HepG2 (cell line): ENCODE measurements around the gene SHISAL1. TPM values are rescaled to one million over a fixed set of nuclear protein-coding genes. Genes with fewer than 3 reads are reported as not detected.

Source experiments
- CCDC6 ChIP-seq: sonication (generic); formaldehyde crosslinking; IDR thresholded peaks from 2 replicates; pipeline ENCODE4 v1.8.1; 2022; ENCODE audit warnings: mild to moderate bottlenecking, missing genetic modification reagents, moderate library complexity
- THAP9 ChIP-seq: sonication (generic); formaldehyde crosslinking; IDR thresholded peaks from 2 replicates; pipeline ENCODE4; 2020; ENCODE audit warnings: missing genetic modification reagents, mild to moderate bottlenecking, borderline replicate concordance
- ZBTB40 ChIP-seq, 2 experiments: fragments of 450-650 bp in 1 of 2; sonication (generic) in 1 of 2; formaldehyde crosslinking in 1 of 2; IDR thresholded peaks; 2 replicates each; pipeline versions ENCODE4 v1.6.1 to v1.8.0; 2016 to 2022; ENCODE audit warnings: antibody characterized with exemption in 1 of 2, mild to moderate bottlenecking in 1 of 2, missing genetic modification reagents in 1 of 2
- ZFP82 ChIP-seq: sonication (generic); formaldehyde crosslinking; IDR thresholded peaks from 2 replicates; pipeline ENCODE4 v1.5.1; 2020; ENCODE audit warnings: mild to moderate bottlenecking, missing genetic modification reagents, borderline replicate concordance
- ZNF263 ChIP-seq: sonication (generic); formaldehyde crosslinking; IDR thresholded peaks from 2 replicates; pipeline ENCODE4 v1.4.0; 2020; ENCODE audit warnings: missing genetic modification reagents
- ZNF530 ChIP-seq: sonication (generic); formaldehyde crosslinking; IDR thresholded peaks from 2 replicates; pipeline ENCODE4 v1.5.0; 2020; ENCODE audit warnings: low read depth, mild to moderate bottlenecking, missing genetic modification reagents
- polyA plus RNA-seq, 8 experiments: library from polyadenylated mRNA; depleted of rRNA in 3 of 8; stranded (reverse) in 7 of 8; unstranded in 1 of 8; fragments of >200 nt; fragmentation: Illumina TruSeq in 4 of 8; extraction: Trizol in 4 of 8; gene quantifications; 2 replicates each; pipeline versions ENCODE4 v1.2.1 to v1.2.3, GENCODE V29; 2011 to 2016; ENCODE audit warnings: low read depth in 4 of 8, missing spikeins in 1 of 8, mixed read lengths in 1 of 8; ENCODE audit not compliant: insufficient read depth in 1 of 8
- total RNA-seq, 5 experiments: library from RNA; depleted of rRNA; stranded (reverse); fragments of >200 nt; fragmentation: Illumina TruSeq; extraction: Trizol; gene quantifications; 2 replicates each; pipeline ENCODE4 v1.2.3, GENCODE V29; 2016; ENCODE audit warnings: low read depth in 1 of 5

Gene SHISAL1
- total and polyA plus RNA-seq, 2 of the 13 experiments (the other 11 are each of a cell fraction or from before 2014, with no cell fraction given), result not detected

- no peak for TF ChIP-seq ZBTB40 (IDR thresholded peaks at IDR 0.05)
- TF ChIP-seq ZBTB40 (CRISPR knock-in tag; IDR thresholded peaks at IDR 0.05), result no peak
- no peak for TF ChIP-seq CCDC6 (CRISPR knock-in tag)
- TF ChIP-seq ZFP82 (CRISPR knock-in tag), result no peak
- TF ChIP-seq ZNF263 (CRISPR knock-in tag), result no peak
- no peak for TF ChIP-seq THAP9
- TF ChIP-seq ZNF530 (CRISPR knock-in tag), result no peak
These were observed 1.8 kb upstream of the SHISAL1 start (continued) for GRCh38 chr22:44314425-44315067.
